Ishikawa (cell line): ENCODE data around the gene BHLHA15.

Source experiments
- CEBPB ChIP-seq: IDR thresholded peaks from 2 replicates; pipeline ENCODE4 v1.6.1; 2012
- CREB1 ChIP-seq: IDR thresholded peaks from 2 replicates; pipeline ENCODE4 v1.6.1; 2012; ENCODE audit warnings: low read depth
- EGR1 ChIP-seq: IDR thresholded peaks from 2 replicates; pipeline ENCODE4 v1.6.1; 2012
- EP300 ChIP-seq: IDR thresholded peaks from 2 replicates; pipeline ENCODE4 v1.6.1; 2012; ENCODE audit warnings: borderline replicate concordance
- FOXM1 ChIP-seq: IDR thresholded peaks from 2 replicates; pipeline ENCODE4 v1.6.1; 2012; ENCODE audit warnings: low read depth, borderline replicate concordance
- NFIC ChIP-seq: IDR thresholded peaks from 2 replicates; pipeline ENCODE4 v1.6.1; 2012
- RAD21 ChIP-seq: IDR thresholded peaks from 2 replicates; pipeline ENCODE4 v1.6.1; 2012; ENCODE audit warnings: low read depth
- TAF1 ChIP-seq: IDR thresholded peaks from 2 replicates; pipeline ENCODE4 v1.6.1; 2012; ENCODE audit warnings: low read depth, mild to moderate bottlenecking
- TCF12 ChIP-seq: IDR thresholded peaks from 2 replicates; pipeline ENCODE4 v1.6.1; 2012; ENCODE audit warnings: low read depth
- TEAD4 ChIP-seq: IDR thresholded peaks from 2 replicates; pipeline ENCODE4 v1.6.1; 2012
- YY1 ChIP-seq: IDR thresholded peaks from 2 replicates; pipeline ENCODE4 v1.6.1; 2012; ENCODE audit warnings: low read depth
- ZBTB7A ChIP-seq: IDR thresholded peaks from 2 replicates; pipeline ENCODE4 v1.6.1; 2012; ENCODE audit warnings: low read depth
- TF ChIP-seq, protein P1 (sequence below): IDR thresholded peaks from 2 replicates; pipeline ENCODE4 v1.6.1; 2012
- TF ChIP-seq, protein P2 (sequence below): IDR thresholded peaks from 2 replicates; pipeline ENCODE4 v1.6.1; 2012; ENCODE audit warnings: low read depth, mild to moderate bottlenecking
- TF ChIP-seq, protein P3 (sequence below): IDR thresholded peaks from 2 replicates; pipeline ENCODE4 v1.6.1; 2012

BHLHA15 gene

DNA sequence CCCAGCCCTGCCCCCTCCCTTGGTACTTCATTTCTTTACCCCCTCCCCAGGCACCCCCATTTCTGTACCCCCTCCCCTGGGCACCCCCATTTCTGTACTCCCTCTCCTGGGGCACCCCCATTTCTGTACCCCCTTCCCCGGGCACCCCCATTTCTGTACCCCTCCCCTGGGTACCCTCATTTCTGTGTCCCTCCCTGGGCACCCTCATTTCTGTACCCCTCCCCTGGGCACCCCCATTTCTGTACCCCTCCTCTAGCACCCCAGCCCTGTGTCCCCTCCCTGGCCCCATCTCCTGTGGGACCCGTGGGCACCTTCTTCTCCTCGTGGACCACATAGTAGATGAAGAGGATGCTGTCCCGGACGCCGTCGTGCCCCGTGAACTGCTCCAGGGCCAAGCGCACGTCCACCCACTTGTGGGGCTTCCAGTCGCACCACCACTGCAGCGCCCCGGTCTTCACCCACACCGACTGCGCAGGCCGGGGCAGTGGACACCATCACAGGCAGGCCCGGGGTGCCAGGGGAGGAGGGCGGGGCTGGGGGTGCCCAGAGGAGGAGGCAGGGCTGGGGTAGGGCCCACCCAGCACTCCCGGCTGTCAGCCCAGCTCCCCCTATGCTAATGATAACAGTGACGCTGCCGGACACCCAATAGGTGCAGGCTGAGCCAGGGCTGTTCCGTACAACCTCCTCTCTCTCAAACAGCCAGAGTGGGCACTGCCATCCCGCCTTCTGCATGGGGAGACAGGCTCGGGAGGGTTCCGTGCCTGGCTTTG is 20.4 kb downstream of the BHLHA15 start:
- no peak for TF ChIP-seq ZBTB7A
- TF ChIP-seq TCF12: no peak
- TF ChIP-seq, protein P1, sequence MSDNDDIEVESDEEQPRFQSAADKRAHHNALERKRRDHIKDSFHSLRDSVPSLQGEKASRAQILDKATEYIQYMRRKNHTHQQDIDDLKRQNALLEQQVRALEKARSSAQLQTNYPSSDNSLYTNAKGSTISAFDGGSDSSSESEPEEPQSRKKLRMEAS: no peak
- TF ChIP-seq NFIC: no peak
- TF ChIP-seq, protein P2, sequence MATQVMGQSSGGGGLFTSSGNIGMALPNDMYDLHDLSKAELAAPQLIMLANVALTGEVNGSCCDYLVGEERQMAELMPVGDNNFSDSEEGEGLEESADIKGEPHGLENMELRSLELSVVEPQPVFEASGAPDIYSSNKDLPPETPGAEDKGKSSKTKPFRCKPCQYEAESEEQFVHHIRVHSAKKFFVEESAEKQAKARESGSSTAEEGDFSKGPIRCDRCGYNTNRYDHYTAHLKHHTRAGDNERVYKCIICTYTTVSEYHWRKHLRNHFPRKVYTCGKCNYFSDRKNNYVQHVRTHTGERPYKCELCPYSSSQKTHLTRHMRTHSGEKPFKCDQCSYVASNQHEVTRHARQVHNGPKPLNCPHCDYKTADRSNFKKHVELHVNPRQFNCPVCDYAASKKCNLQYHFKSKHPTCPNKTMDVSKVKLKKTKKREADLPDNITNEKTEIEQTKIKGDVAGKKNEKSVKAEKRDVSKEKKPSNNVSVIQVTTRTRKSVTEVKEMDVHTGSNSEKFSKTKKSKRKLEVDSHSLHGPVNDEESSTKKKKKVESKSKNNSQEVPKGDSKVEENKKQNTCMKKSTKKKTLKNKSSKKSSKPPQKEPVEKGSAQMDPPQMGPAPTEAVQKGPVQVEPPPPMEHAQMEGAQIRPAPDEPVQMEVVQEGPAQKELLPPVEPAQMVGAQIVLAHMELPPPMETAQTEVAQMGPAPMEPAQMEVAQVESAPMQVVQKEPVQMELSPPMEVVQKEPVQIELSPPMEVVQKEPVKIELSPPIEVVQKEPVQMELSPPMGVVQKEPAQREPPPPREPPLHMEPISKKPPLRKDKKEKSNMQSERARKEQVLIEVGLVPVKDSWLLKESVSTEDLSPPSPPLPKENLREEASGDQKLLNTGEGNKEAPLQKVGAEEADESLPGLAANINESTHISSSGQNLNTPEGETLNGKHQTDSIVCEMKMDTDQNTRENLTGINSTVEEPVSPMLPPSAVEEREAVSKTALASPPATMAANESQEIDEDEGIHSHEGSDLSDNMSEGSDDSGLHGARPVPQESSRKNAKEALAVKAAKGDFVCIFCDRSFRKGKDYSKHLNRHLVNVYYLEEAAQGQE: no peak
- TF ChIP-seq, protein P3, sequence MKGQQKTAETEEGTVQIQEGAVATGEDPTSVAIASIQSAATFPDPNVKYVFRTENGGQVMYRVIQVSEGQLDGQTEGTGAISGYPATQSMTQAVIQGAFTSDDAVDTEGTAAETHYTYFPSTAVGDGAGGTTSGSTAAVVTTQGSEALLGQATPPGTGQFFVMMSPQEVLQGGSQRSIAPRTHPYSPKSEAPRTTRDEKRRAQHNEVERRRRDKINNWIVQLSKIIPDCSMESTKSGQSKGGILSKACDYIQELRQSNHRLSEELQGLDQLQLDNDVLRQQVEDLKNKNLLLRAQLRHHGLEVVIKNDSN: no peak
- TF ChIP-seq FOXM1: no peak
- TF ChIP-seq CEBPB: no peak
- no peak for TF ChIP-seq YY1
- no peak for TF ChIP-seq RAD21
- no peak for TF ChIP-seq CREB1
- no peak for TF ChIP-seq TEAD4
- no peak for TF ChIP-seq EGR1
- TF ChIP-seq TAF1: no peak
- no peak for TF ChIP-seq EP300

DNA sequence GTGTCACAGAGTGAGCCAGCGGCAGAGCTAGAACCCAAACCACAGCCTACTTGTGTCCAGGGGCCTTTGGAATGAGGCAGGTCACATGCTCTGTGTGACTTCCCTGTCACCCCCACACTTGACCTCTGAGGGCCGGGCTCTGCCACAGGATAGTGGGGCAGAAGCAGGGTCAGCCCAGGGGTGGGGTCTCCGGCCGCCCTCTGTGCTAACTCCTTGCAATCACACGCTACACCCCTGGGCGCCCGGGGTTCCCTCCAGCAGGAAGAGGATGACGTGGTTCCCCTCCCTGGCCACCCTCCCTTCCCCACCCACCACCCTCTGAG is 21.0 kb downstream of the BHLHA15 start:
- no peak for TF ChIP-seq TAF1
- no peak for TF ChIP-seq NFIC
- TF ChIP-seq ZBTB7A: no peak
- TF ChIP-seq, protein P2: no peak
- no peak for TF ChIP-seq YY1
- no peak for TF ChIP-seq TCF12
- no peak for TF ChIP-seq CREB1
- no peak for TF ChIP-seq CEBPB
- no peak for TF ChIP-seq EP300

DNA sequence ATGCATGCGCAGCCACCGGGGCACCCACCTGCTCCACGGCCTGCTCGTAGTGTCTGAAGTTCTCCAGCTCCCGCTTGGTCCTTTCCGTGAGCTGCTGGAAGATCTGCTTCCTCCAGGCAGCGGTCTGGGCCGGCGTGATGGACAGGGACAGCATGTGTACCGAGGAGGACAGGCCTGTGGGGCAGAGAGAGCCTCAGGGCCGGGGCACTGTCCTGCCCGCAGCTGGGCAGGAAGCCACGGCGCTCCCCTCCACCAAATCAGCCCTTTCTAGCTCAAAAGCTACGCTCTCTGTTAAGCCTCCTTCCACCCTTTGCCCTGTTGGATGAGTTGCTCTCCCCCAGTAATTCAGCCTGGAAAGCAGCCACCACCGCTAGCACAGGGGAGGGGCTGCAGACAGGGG is 21.6 kb downstream of the BHLHA15 start:
- TF ChIP-seq ZBTB7A: no peak
- no peak for TF ChIP-seq EP300
- no peak for TF ChIP-seq CREB1
- no peak for TF ChIP-seq TEAD4
- no peak for TF ChIP-seq TAF1
- no peak for TF ChIP-seq YY1
- TF ChIP-seq CEBPB: no peak

DNA sequence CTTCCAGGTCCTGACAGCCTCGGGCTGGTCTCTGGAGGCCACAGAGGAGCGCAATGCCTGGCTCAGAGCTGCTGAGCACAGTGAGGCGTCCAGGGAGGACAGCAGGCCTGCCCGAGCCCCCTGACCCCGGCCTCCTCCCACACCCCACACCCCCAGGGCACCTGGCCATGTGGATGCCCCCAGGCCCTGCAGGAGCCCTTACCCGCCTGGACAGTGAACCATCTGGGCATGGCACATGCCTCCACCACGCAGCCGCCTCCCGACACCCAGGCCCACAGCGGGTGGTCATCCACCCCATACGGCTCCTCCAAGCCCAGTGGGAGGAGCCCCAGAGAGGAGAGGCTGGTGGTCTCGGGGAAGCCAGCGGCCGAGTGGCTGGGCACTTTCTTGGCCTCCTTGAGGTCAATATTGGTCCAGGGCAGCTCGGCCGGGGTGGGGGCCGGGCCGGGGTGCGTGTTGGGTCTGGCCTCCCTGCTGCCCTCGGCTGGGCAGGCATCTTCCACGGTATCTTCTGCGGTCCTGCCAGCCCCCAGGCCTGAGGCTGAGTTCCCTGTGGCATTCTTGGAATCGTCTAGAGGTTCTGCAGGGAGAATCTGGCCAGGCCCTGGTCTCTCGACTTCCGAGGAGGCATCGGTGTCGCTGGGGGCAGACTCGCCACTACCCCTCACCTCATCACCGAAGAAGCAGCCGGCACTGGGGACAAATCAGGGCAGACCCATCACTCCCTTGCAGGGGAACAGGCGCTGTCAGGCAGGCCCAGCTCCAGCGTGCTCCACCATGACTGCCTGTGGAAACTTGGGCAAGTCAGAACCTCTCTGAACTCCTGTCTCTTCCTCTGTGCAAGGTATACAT is 22.2 kb downstream of the BHLHA15 start:
- no peak for TF ChIP-seq CEBPB
- no peak for TF ChIP-seq RAD21
- no peak for TF ChIP-seq EP300
- TF ChIP-seq CREB1: no peak
- TF ChIP-seq, protein P3: no peak
- no peak for TF ChIP-seq TAF1
- TF ChIP-seq FOXM1: no peak
- TF ChIP-seq NFIC: no peak
- TF ChIP-seq, protein P2: no peak
- no peak for TF ChIP-seq EGR1
- TF ChIP-seq TCF12: no peak
- TF ChIP-seq ZBTB7A: no peak
- TF ChIP-seq TEAD4: no peak
- TF ChIP-seq, protein P1: no peak
- no peak for TF ChIP-seq YY1
